Islet precursor cell (in vitro differentiated cells): ENCODE measurements around the gene NRN1.
"Not testable (repeated sequence)": the region's sequence is repeated elsewhere in the genome, so short reads cannot be mapped to it uniquely, and the experiment has no call there.

Experiments used
- DNase-seq: peaks from one replicate; pipeline ENCODE4 v3.0.0-alpha.2; 2018

NRN1 gene, protein sequence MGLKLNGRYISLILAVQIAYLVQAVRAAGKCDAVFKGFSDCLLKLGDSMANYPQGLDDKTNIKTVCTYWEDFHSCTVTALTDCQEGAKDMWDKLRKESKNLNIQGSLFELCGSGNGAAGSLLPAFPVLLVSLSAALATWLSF

DNA sequence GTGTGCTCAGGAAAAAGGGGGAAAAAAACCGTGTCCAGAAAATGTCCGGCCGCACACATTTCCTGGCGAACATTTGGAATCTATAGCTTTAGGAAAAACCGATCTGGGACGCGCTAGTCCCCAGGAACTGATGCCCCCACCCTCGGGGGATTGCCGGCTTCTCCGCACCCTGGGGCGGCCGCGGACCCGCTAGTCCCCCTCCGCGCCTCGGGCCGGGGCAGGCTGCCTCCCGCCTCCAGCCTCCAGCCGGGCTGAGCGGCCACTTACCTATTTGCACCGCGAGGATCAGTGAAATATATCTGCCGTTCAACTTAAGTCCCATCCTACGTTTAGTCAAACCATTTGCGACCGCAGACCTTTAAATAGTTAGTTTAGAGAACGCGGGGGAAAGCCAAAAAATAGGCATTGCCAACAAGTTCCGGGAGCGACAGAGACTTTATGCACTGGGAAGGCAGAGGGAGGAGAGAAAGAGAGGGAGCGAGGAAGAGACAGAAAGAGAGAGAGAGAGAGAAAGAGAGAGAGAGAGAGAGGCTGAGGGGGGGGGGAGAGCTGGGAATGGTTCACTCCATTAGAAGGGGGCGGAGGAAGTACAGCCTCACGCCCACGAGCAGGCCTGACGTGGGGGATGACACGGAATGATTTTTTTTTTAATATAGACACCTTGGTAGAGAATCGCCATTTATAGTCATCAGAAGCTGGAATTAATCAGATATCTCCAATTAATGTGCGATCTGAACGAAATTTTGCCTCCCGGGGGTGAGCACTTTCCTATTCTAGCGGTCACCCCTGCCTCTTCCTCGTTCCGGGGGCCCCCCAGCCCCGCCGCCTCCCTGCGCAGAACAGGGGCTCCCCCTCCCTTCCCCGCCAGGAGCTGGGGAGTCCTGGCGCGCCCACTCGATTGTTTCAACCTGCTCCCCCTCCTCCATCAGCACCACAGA lies at the start of gene NRN1:
TSS of gene NRN1 (minus strand) at position 498 of the 938 bp plus-strand sequence. CDS start at position 322, 176 bp downstream.
- DNase-seq: no peak

DNA sequence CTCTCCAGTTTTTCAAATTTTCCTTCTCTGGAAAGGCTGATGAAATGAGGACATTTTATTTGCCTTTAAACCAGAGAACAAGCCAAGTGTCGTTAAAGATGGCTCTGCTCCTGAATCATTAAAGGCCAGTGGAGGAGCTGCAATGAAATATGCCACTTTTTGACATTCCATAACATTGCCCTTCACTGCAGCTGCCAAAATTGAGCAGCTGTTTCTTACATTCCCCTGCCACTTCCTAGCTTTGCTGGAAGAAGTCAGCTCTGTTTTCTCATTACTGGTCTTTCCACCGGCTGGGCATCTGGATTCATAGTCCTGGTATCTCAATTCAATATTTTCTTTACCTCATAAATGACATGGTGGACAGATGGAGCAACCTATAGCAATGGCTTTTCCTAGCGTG lies 45.5 kb upstream of the NRN1 start:
- no peak for DNase-seq

- no peak for DNase-seq
Measured at GRCh38 chr6:6046716-6047115, 40.0 kb upstream of the NRN1 start.

- DNase-seq: no peak
Measured at GRCh38 chr6:6039946-6040509, 33.3 kb upstream of the NRN1 start.

DNA sequence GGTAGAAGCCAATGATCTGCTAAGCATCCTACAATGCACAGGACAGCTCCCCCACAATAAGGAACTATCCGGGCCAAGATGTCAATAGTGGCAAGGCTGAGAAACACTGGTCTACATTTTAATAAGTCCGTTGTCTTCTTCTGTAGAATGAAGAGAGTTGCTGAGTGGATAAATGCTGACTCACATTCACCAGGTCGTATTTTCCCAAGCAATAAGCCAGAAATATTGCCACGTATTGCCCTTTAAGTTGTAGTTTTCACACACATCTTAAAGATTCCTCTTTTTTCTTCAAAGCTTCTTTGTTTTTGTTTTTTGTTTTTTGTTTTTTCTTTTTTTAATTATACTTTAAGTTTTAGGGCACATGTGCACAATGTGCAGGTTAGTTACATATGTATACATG lies 30.5 kb upstream of the NRN1 start:
- DNase-seq: no peak

DNA sequence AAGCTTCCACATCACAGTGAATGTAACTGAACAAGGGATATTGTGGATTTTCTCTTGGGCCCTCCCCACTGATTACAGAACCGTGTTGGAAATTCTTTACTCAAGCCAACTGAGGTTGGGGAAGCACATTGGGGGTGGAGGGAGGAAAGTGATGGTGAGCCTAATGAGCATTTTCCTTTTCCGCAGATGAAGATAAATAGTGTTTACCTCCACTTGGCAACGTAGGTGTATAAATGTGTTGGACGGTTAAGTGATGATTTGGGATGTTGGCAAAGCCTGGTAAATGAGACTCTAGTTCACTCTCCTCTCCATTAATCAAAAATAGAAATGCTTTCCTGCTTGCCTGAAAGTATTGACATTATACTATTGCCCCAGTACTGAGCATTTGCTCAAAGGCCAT lies 27.1 kb upstream of the NRN1 start:
- DNase-seq: no peak

DNA sequence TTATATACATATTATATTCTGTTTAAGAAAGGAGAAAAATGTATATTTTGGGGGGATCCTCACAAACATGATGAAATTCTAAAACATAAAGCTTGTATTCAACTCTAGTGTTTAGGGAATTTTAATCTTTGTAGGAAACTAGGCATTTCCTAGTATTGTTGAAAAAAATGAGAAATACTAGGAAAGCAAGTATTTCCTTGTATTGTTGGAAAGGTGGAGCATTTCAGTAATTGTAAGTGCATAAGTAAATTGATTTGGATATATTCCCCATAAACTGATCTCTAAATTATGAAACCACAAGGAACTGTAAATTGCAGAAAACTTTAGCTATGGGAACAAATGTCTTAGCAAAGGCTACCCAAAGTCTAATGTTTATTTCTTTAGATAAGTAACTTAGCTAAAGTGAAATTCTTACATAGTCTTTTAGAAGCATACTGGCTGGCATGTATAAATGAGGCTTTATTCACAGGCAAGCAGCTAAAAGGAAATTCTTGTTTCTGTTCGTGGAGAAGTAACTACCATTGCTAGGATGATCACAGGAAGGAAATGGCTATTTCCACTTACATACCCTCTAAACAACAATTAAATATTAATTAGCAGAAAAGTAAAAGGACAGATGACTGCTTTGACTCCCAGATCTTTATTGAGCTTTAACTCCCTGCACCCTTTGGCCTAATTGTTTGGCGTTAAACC lies 19.9 kb upstream of the NRN1 start:
- DNase-seq: no peak

DNA sequence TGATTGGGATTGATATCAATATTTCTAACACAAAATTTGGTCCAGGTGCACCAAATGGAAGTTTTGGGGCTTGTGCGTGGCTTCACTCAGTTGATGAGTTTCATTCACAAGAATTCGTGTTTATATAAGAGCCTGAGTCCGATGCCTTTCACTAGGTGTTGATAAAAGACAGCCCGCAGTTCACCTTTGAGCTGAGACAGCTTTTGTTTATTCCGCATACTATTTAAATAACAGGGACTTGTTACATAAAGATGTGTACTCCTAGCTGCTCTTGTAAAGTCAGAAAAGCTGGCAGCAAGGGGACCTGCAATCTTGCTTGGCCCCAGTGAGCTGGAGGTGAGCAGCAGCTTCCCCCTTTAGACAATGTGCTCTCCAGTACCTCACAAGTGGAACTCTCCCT lies 19.0 kb upstream of the NRN1 start:
- DNase-seq: no peak

DNA sequence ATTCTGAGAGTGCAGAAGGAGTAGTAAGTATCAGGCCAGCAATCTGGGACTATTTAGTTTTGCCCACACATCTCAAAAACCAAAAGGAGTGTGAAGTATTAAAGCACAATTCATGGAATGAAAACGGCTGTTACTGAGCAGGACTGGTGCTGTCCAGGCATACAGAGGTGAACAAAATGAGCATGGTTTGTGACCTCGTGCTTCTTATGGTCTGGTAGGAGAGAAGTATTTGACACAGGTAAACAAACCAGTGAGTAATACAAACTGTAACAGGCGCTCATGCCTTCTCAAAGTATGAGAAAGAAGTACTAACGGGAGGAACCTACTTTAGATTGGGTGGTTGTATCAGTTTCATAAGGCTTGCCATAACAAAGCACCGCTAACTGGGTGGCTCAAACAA lies 17.5 kb upstream of the NRN1 start:
- DNase-seq: no peak

GRCh38 chr6:6022841-6023240 lies 16.1 kb upstream of the NRN1 start:
- not testable (repeated sequence) for DNase-seq

GRCh38 chr6:6008648-6009421 lies 2.1 kb upstream of the NRN1 start:
- DNase-seq: peak; percentile 92

DNA sequence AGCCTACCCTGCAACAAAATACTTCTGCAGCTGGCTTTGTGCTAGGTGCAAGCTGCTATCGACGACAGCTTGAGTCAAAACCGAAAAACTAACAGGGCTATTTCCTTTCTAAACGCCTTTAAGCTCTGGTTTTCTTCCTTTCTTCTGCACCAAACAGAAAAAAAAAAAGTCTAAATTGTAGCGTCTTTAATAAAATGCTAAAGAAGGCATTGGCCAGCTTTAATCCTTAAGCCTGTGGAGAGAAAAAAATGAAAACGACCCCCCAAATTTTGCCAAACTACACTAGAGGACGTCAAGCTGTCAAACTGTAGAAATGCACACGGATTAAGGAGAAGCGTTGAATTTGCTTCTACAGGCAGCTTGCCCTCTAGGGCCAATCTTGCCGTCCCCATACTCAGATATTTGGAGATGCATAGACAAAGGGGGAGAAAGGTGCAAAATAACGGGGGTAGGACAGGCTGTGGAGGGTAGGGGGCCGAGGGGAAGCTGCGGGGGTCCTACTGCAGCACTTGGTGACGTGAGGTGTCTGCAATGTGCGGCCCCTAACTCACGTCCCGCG lies 1.4 kb upstream of the NRN1 start:
- DNase-seq: no peak

GRCh38 chr6:6007366-6008088 lies 802 bp upstream of the NRN1 start:
- DNase-seq: peak; percentile 70

GRCh38 chr6:6006006-6006427 lies 708 bp downstream of the NRN1 start:
- DNase-seq: no peak

DNA sequence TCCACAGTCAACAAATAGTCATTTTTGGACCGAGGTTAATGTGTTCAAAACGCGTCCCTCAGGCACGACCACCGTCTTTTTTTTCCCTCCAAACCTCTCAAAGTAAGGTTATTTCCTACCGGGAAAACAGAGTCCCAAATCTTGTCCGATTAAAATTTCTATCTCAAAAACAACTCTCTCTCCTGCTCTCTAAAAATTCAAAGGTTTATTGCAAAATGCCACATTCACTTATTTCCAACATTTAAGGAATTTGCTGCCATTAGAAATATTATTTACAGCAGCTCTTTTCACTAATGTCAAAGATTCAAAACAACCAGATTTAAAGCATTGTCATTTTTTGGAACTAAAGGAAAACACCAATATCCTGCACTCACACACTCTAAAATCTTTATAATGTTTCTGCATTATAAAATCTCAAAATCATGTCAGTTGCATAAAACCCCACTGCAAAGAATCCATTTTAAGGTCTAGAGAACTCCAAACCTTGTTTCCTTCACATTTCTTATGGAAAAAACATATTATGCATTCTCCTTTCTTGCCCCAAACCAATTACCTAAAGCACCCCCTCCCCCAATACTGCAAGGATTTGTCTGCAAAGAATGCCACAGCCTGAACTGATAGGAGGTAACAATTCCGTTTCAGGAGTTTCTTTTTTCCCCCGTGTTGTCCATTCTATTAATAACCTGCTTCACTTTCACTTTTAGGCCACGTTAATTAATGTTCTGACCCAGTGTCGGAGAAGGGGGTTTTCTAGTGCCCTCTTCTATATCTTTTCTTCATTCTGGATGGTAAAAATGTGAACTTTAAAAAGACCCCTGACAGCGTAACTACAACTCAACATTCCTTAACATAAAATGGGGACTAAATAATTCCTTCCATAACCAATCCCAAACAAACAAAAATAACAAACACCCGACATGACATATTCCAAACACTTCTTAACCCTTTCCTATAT lies 1.4 kb downstream of the NRN1 start:
- no peak for DNase-seq

DNA sequence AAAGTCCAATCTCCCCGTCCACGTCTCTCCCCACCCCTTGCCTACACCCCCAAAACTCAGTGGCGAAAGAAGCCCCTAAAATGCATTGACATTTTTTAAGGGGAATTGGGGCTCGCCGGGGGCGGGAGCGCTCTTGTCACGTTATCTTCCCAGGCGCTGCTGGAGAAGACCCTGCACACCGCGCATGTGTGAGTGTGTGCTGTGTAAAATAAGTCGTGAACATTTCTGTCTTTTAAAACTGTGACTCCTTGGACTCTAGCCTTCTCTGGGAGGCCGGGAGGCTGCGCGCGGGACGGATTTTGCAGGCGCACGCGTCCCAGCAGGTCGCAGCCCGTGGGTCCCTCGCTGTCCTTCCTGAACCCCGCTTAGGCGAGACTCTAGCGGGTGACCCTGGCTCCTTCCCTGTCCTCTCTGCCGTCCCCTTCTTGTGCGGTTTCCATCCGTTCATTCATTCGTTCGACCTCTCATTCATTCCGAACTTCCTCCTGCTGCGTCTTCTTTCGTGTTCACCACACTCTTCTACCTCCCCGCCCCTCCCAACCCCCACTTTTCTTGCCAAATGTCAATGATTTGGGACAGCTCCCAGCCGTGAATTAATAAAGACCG lies 2.2 kb downstream of the NRN1 start:
- no peak for DNase-seq

GRCh38 chr6:6003621-6004366 lies 2.9 kb downstream of the NRN1 start:
- peak; percentile 76 for DNase-seq

- DNase-seq: no peak
Measured at GRCh38 chr6:6002848-6003620, 3.7 kb downstream of the NRN1 start.
